H9 (cell line): ENCODE measurements around the gene DISP3. TPM values are rescaled to one million over a fixed set of nuclear protein-coding genes. Genes with fewer than 3 reads are reported as not detected.
A peak's percentile ranks its signal among the peaks of the same experiment; 100 is the strongest.

Source experiments
- DNase-seq: peaks from one replicate; pipeline ENCODE4 v3.0.0-alpha.2; 2017
- H2AFZ ChIP-seq: one replicate; pipeline ENCODE4 v1.6.1; 2013; ENCODE audit warnings: mild to moderate bottlenecking, low read length, control low read depth, moderate library complexity
- H2AK5ac ChIP-seq: 2 replicates; pipeline ENCODE4 v1.6.1; 2013; ENCODE audit warnings: low read length, control low read depth, mixed read lengths; ENCODE audit not compliant: insufficient read length
- H2BK120ac ChIP-seq: one replicate; pipeline ENCODE4 v1.6.1; 2013; ENCODE audit warnings: low read depth, mild to moderate bottlenecking, low read length, control low read depth, inconsistent platforms; ENCODE audit not compliant: poor library complexity, severe bottlenecking
- H2BK12ac ChIP-seq: 2 replicates; pipeline ENCODE4 v1.6.1; 2013; ENCODE audit warnings: low read length, control low read depth, mixed read lengths, low read depth; ENCODE audit not compliant: insufficient read length
- H2BK15ac ChIP-seq: 2 replicates; pipeline ENCODE4 v1.6.1; 2013; ENCODE audit warnings: low read depth, low read length, control low read depth
- H2BK20ac ChIP-seq: one replicate; pipeline ENCODE4 v1.6.1; 2013; ENCODE audit warnings: low read depth, mild to moderate bottlenecking, low read length, control low read depth, inconsistent platforms; ENCODE audit not compliant: poor library complexity, severe bottlenecking
- H2BK5ac ChIP-seq: 2 replicates; pipeline ENCODE4 v1.6.1; 2013; ENCODE audit warnings: low read length, control low read depth, mixed read lengths; ENCODE audit not compliant: insufficient read length
- H3K14ac ChIP-seq: 2 replicates; pipeline ENCODE4 v1.6.1; 2013; ENCODE audit warnings: low read length, control low read depth; ENCODE audit not compliant: insufficient read depth
- H3K18ac ChIP-seq: 2 replicates; pipeline ENCODE4 v1.6.1; 2013; ENCODE audit warnings: low read depth, mild to moderate bottlenecking, mixed read lengths, low read length, control low read depth; ENCODE audit not compliant: insufficient read length
- H3K23ac ChIP-seq: 2 replicates; pipeline ENCODE4 v1.6.1; 2013; ENCODE audit warnings: low read length, control low read depth, mixed read lengths, low read depth; ENCODE audit not compliant: insufficient read length
- H3K23me2 ChIP-seq: 2 replicates; pipeline ENCODE4 v1.6.1; 2013; ENCODE audit warnings: low read depth, mild to moderate bottlenecking, mixed read lengths, low read length, control low read depth; ENCODE audit not compliant: insufficient read length, poor library complexity, severe bottlenecking
- H3K27ac ChIP-seq: 2 replicates; pipeline ENCODE4 v1.5.1; 2013; ENCODE audit warnings: low read length, control low read depth, mixed read lengths, low read depth; ENCODE audit not compliant: insufficient read length
- H3K27me3 ChIP-seq: 2 replicates; pipeline ENCODE4 v1.6.1; 2013; ENCODE audit warnings: low read length, control low read depth, inconsistent platforms; ENCODE audit not compliant: insufficient read depth
- H3K4ac ChIP-seq: 2 replicates; pipeline ENCODE4 v1.6.1; 2013; ENCODE audit warnings: low read depth, mild to moderate bottlenecking, control low read depth, inconsistent platforms, low read length, moderate library complexity
- H3K4me1 ChIP-seq: 2 replicates; pipeline ENCODE4 v1.6.1; 2013; ENCODE audit warnings: low read length, control low read depth, inconsistent platforms; ENCODE audit not compliant: insufficient read depth
- H3K4me2 ChIP-seq: 2 replicates; pipeline ENCODE4 v1.6.1; 2013; ENCODE audit warnings: low read length, control low read depth, mixed read lengths; ENCODE audit not compliant: insufficient read length, insufficient read depth
- H3K56ac ChIP-seq: 2 replicates; pipeline ENCODE4 v1.6.1; 2013; ENCODE audit warnings: low read depth, mild to moderate bottlenecking, mixed read lengths, low read length, control low read depth; ENCODE audit not compliant: insufficient read length
- H3K79me1 ChIP-seq: 2 replicates; pipeline ENCODE4 v1.6.1; 2013; ENCODE audit warnings: low read depth, mild to moderate bottlenecking, moderate library complexity, low read length, control low read depth, inconsistent platforms; ENCODE audit not compliant: insufficient read depth, poor library complexity, severe bottlenecking
- H3K79me2 ChIP-seq: 2 replicates; pipeline ENCODE4 v1.6.1; 2013; ENCODE audit warnings: low read length, control low read depth, inconsistent platforms; ENCODE audit not compliant: insufficient read depth
- H3K9ac ChIP-seq: 2 replicates; pipeline ENCODE4 v1.6.1; 2013; ENCODE audit warnings: low read length, control low read depth, mixed read lengths; ENCODE audit not compliant: insufficient read length; ENCODE audit errors: extremely low read depth
- H3K9me3 ChIP-seq: one replicate; pipeline ENCODE4 v1.6.1; 2013; ENCODE audit warnings: low read depth, low read length, inconsistent platforms; ENCODE audit not compliant: control insufficient read depth
- H3T11ph ChIP-seq: one replicate; pipeline ENCODE4 v1.6.1; 2013; ENCODE audit warnings: mild to moderate bottlenecking, low read length, control low read depth, inconsistent platforms
- H4K20me1 ChIP-seq: one replicate; pipeline ENCODE4 v1.6.1; 2013; ENCODE audit not compliant: control insufficient read depth, insufficient read length, insufficient read depth
- H4K5ac ChIP-seq: 2 replicates; pipeline ENCODE4 v1.6.1; 2013; ENCODE audit warnings: low read depth, mild to moderate bottlenecking, mixed read lengths, low read length, control low read depth; ENCODE audit not compliant: insufficient read length
- H4K8ac ChIP-seq: replicated peaks from 2 replicates; pipeline ENCODE4 v1.6.1; 2013; ENCODE audit warnings: low read length, control low read depth, mixed read lengths, low read depth; ENCODE audit not compliant: insufficient read length
- H4K91ac ChIP-seq: 2 replicates; pipeline ENCODE4 v1.6.1; 2013; ENCODE audit warnings: low read depth, mild to moderate bottlenecking, moderate library complexity, mixed read lengths, low read length, control low read depth; ENCODE audit not compliant: insufficient read length
- H3K27ac Mint-ChIP-seq, 3 experiments: 2 replicates in 2 of 3; 3 replicates in 1 of 3; pipeline ENCODE4 v1.8.0; 2020 to 2021; ENCODE audit warnings: mixed read lengths in 3 of 3, mild to moderate bottlenecking in 1 of 3, moderate library complexity in 1 of 3
- H3K27me3 Mint-ChIP-seq: 2 replicates; pipeline ENCODE4 v1.8.0; 2021; ENCODE audit warnings: low read depth, mild to moderate bottlenecking, moderate library complexity, mixed read lengths
- H3K36me3 Mint-ChIP-seq, 3 experiments: 2 replicates in 2 of 3; 3 replicates in 1 of 3; pipeline ENCODE4 v1.8.0; 2020 to 2021; ENCODE audit warnings: low read depth in 3 of 3, mixed read lengths in 3 of 3; ENCODE audit not compliant: insufficient read depth in 1 of 3
- H3K4me1 Mint-ChIP-seq, 2 experiments: 2 replicates each; pipeline ENCODE4 v1.8.0; 2020; ENCODE audit warnings: mixed read lengths in 2 of 2
- H3K4me3 Mint-ChIP-seq, 2 experiments: 2 replicates in 1 of 2; 3 replicates in 1 of 2; pipeline ENCODE4 v1.8.0; 2020 to 2021; ENCODE audit warnings: mild to moderate bottlenecking in 2 of 2, mixed read lengths in 2 of 2, moderate library complexity in 1 of 2
- H3K9me3 Mint-ChIP-seq, 2 experiments: 2 replicates in 1 of 2; 3 replicates in 1 of 2; pipeline ENCODE4 v1.8.0; 2020; ENCODE audit warnings: mild to moderate bottlenecking in 2 of 2, mixed read lengths in 2 of 2, moderate library complexity in 1 of 2
- CTCF ChIP-seq: fragments of 200-600 bp; sonication (generic); conservative IDR thresholded peaks from 3 replicates; pipeline ENCODE4 v1.8.0; 2021; ENCODE audit warnings: antibody characterized with exemption, mild to moderate bottlenecking
- WGBS: extraction: QIAGEN DNeasy Blood & Tissue Kit; methylation state at CpG from one replicate; pipeline ENCODE4 v1.1.7; 2013; ENCODE audit warnings: missing lambda C conversion rate, low lambda C conversion rate, mixed read lengths; ENCODE audit not compliant: insufficient read length; ENCODE audit errors: extremely low coverage; 5-methylcytosine and 5-hydroxymethylcytosine counted together
- total RNA-seq: library from RNA; stranded (reverse); gene quantifications from 2 replicates; pipeline ENCODE4 v1.2.1, GENCODE V29; 2021

Gene DISP3
- total RNA-seq, 1 experiment from 2014 or later: 3.5 TPM

GRCh38 chr1:11495579-11495978, 16.6 kb downstream of the DISP3 start:
- Histone ChIP-seq H3K79me1 (no peaks in the 10 kb centered on the region), H2BK15ac (no peak overlapping the region), H3K14ac (no peak overlapping the region), H2BK12ac (no peak overlapping the region), H3K79me2 (no peaks in the 10 kb centered on the region), H2AFZ (no peak overlapping the region), H3K23ac (no peak overlapping the region), H2BK120ac (no peak overlapping the region), H3K4me1 (peaks cover 5% of the 10 kb centered on the region; the same call in 1 of the 2 replicates), H3K27ac (no peak overlapping the region), H3K27me3 (no peaks in the 10 kb centered on the region), H4K91ac (no peak overlapping the region), H3K9me3 (no peaks in the 10 kb centered on the region), H2BK5ac (no peak overlapping the region), H4K20me1 (no peaks in the 10 kb centered on the region), H3K18ac (no peak overlapping the region), H3K4me2 (no peak overlapping the region), H3K23me2 (no peaks in the 10 kb centered on the region), H3K56ac (no peak overlapping the region), H3T11ph (no peak overlapping the region), H3K9ac (no peak overlapping the region), H4K8ac (no peak overlapping the region), H2AK5ac (no peak overlapping the region), H2BK20ac (no peak overlapping the region), H3K4ac (no peak overlapping the region), H4K5ac (no peak overlapping the region)
- no peak for DNase-seq
- Mint-ChIP-seq H3K4me3 (no peak overlapping the region), H3K4me1 (peaks cover 31 to 47% of the 10 kb centered on the region in 2 experiments), H3K9me3 (peaks cover 3 to 5% of the 10 kb centered on the region in 2 experiments; a peak in 3 of 5 replicates), H3K27me3 (no peaks in the 10 kb centered on the region; the same call in 1 of the 2 replicates), H3K27ac (0 out of 7 replicates have a peak overlapping the region, but pooled peaks of 1 of the 3 experiments have one; percentile 44), H3K36me3 (peaks cover 0 to 12% (median 7%) of the 10 kb centered on the region in 3 experiments; a peak in 5 of 7 replicates)
- no peak for TF ChIP-seq CTCF
- WGBS: no CpG with 5 or more reads among the region's 3 CpGs
